CD4-positive, alpha-beta memory T cell (primary cell): ENCODE measurements around the gene PNRC1. TPM values are rescaled to one million over a fixed set of nuclear protein-coding genes. Genes with fewer than 3 reads are reported as not detected.
"Not testable (repeated sequence)": the region's sequence is repeated elsewhere in the genome, so short reads cannot be mapped to it uniquely, and the experiment has no call there.

Experiments used
- CTCF ChIA-PET: fragments of 350-600 bp; sonication (Branson Sonifier 250); formaldehyde crosslinking; loops from one replicate; lab custom pipeline; 2021; ENCODE audit warnings: inconsistent platforms; ENCODE audit not compliant: partially characterized antibody; lab: Charles Lee
- POLR2A ChIA-PET: fragments of 350-600 bp; sonication (Branson Sonifier 250); formaldehyde crosslinking; loops from one replicate; lab custom pipeline; 2021; ENCODE audit not compliant: partially characterized antibody; lab: Charles Lee
- DNase-seq, 5 donors: peaks; one replicate each; pipeline versions ENCODE4 v3.0.0 to v3.0.0-alpha.2; 2020 to 2022; ENCODE audit warnings: mixed read lengths in 1 of 5
- H3K27ac ChIP-seq: one replicate; pipeline ENCODE4 v1.7.0; 2013; ENCODE audit warnings: low read depth, low read length
- H3K27me3 ChIP-seq: 2 replicates; pipeline ENCODE4 v1.7.0; 2013; ENCODE audit warnings: mild to moderate bottlenecking, low read length, moderate library complexity; ENCODE audit not compliant: insufficient read depth
- H3K36me3 ChIP-seq: 2 replicates; pipeline ENCODE4 v1.7.0; 2013; ENCODE audit warnings: mild to moderate bottlenecking, low read length, moderate library complexity; ENCODE audit not compliant: insufficient read depth
- H3K4me1 ChIP-seq: 2 replicates; pipeline ENCODE4 v1.7.0; 2013; ENCODE audit warnings: mild to moderate bottlenecking, low read length, moderate library complexity; ENCODE audit not compliant: insufficient read depth
- H3K4me3 ChIP-seq, 2 donors: one replicate each; pipeline ENCODE4 v1.7.0; 2013; ENCODE audit warnings: low read length in 2 of 2, mild to moderate bottlenecking in 1 of 2
- H3K9me3 ChIP-seq, 2 donors: one replicate each; pipeline ENCODE4 v1.7.0; 2013; ENCODE audit warnings: low read length in 2 of 2, control low read depth in 1 of 2; ENCODE audit not compliant: control insufficient read depth in 1 of 2
- H3K27ac Mint-ChIP-seq, 7 donors: one replicate each; pipeline ENCODE4 v1.8.0; 2020 to 2021; ENCODE audit warnings: mixed read lengths in 7 of 7, mild to moderate bottlenecking in 6 of 7, inconsistent platforms in 3 of 7, moderate library complexity in 3 of 7
- H3K27me3 Mint-ChIP-seq, 2 donors: one replicate each; pipeline ENCODE4 v1.8.0; 2020 to 2021; ENCODE audit warnings: mixed read lengths in 2 of 2
- H3K36me3 Mint-ChIP-seq, 2 donors: one replicate each; pipeline ENCODE4 v1.8.0; 2020 to 2021; ENCODE audit warnings: mixed read lengths in 2 of 2, inconsistent platforms in 1 of 2, mild to moderate bottlenecking in 1 of 2
- H3K4me1 Mint-ChIP-seq, 4 donors: one replicate each; pipeline ENCODE4 v1.8.0; 2020 to 2021; ENCODE audit warnings: mixed read lengths in 4 of 4, mild to moderate bottlenecking in 1 of 4
- H3K4me3 Mint-ChIP-seq, 8 donors: one replicate each; pipeline ENCODE4 v1.8.0; 2020 to 2021; ENCODE audit warnings: mixed read lengths in 8 of 8, mild to moderate bottlenecking in 7 of 8, moderate library complexity in 6 of 8, inconsistent platforms in 3 of 8
- H3K9me3 Mint-ChIP-seq, 8 donors: one replicate each; pipeline ENCODE4 v1.8.0; 2020 to 2021; ENCODE audit warnings: mixed read lengths in 8 of 8, mild to moderate bottlenecking in 5 of 8, inconsistent platforms in 3 of 8, moderate library complexity in 1 of 8
- intact Hi-C: fragments of 100-400 bp; cut with micrococcal nuclease; formaldehyde crosslinking; loops from one replicate; pipeline ENCODE4 v1.15.1; 2023
- polyA plus RNA-seq, 2 donors: library from polyadenylated mRNA; unstranded; fragments of 300-500 nt; fragmentation: Illumina TruSeq; gene quantifications; one replicate each; pipeline ENCODE4 v1.2.3, GENCODE V29; 2021
- total RNA-seq, 2 experiments: library from RNA; stranded (reverse); gene quantifications; one replicate each; pipeline ENCODE4 v1.2.3, GENCODE V29; 2021

The PNRC1 gene
- total and polyA plus RNA-seq, 4 experiments from 2014 or later: 390 to 667 (median 569) TPM

DNA sequence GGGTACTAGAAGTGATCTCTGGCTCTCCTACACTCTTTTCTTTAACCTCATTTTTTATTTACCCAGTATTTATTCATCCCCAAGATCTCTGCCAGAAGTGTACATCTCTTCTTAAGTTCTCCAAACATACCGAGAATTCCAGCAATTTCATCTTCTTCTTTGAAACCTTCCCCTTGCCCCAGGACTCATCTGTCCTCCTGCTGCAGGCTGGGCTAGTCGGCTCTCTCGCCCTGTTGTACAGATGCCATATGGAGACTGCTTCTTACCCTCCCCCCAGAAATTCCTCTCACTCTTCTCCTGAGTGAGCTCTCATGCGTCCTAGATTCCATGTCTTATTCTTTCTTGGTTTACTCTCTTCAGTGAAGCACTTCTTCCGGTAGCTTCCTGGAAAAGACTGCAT is 21.9 kb upstream of the PNRC1 start:
- ChIA-PET CTCF (no interaction called here), POLR2A (no interaction called here)
- Mint-ChIP-seq H3K27ac (no peak overlapping the region), H3K27me3 (peaks cover 0 to 2% of the 10 kb centered on the region in 2 donors), H3K4me1 (no peaks in the 10 kb centered on the region), H3K36me3 (no peaks in the 10 kb centered on the region), H3K9me3 (peaks cover 0 to 5% (median 0%) of the 10 kb centered on the region in 8 donors), H3K4me3 (no peak overlapping the region)
- intact Hi-C loops: no loop called here
- Histone ChIP-seq H3K36me3 (no peaks in the 10 kb centered on the region), H3K9me3 (no peaks in the 10 kb centered on the region), H3K27ac (no peak overlapping the region), H3K4me3 (no peak overlapping the region), H3K4me1 (no peaks in the 10 kb centered on the region), H3K27me3 (no peaks in the 10 kb centered on the region)
- DNase-seq: no peak

GRCh38 chr6:89059227-89059626 is 21.3 kb upstream of the PNRC1 start:
- H3K9me3 Mint-ChIP-seq: peaks cover 0 to 5% (median 0%) of the 10 kb centered on the region in 8 donors
- H3K27ac Mint-ChIP-seq: no peak overlapping the region
- intact Hi-C loops: no loop called here
- peaks cover 0 to 2% of the 10 kb centered on the region in 2 donors for H3K27me3 Mint-ChIP-seq
- POLR2A ChIA-PET: no interaction called here
- no peaks in the 10 kb centered on the region for H3K9me3 ChIP-seq
- no peak overlapping the region for H3K4me3 Mint-ChIP-seq
- no peaks in the 10 kb centered on the region for H3K4me1 Mint-ChIP-seq
- H3K4me1 ChIP-seq: no peaks in the 10 kb centered on the region
- H3K27ac ChIP-seq: no peak overlapping the region
- no peaks in the 10 kb centered on the region for H3K27me3 ChIP-seq
- no peak overlapping the region for H3K4me3 ChIP-seq
- no peak for DNase-seq
- no peaks in the 10 kb centered on the region for H3K36me3 ChIP-seq
- H3K36me3 Mint-ChIP-seq: no peaks in the 10 kb centered on the region
- CTCF ChIA-PET: no interaction called here

DNA sequence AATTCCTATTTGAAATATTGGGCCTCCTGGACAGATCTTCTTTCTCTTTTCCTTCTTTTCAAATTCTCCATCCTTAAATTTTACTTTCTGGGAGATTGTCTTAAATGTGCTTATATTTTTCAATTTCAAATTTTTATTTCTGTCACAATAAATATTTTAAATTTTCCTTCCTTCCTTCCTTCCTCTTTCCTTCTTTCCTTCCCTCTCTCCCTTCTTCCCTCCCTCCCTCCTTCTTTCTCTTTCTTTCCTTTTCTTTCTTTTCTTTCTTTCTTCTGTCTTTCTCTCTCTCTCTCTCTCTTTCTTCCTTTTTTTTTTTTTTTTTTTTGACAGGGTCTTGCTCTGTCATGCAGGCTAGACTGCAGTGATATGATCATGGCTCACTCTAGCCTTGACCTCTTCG is 16.7 kb upstream of the PNRC1 start:
- no peaks in the 10 kb centered on the region for H3K27me3 ChIP-seq
- Mint-ChIP-seq H3K36me3 (no peaks in the 10 kb centered on the region), H3K9me3 (no peaks in the 10 kb centered on the region), H3K4me1 (no peaks in the 10 kb centered on the region), H3K4me3 (no peak overlapping the region), H3K27ac (no peak overlapping the region), H3K27me3 (peaks cover 1 to 14% of the 10 kb centered on the region in 2 donors)
- ChIA-PET CTCF (no interaction called here), POLR2A (no interaction called here)
- H3K36me3 ChIP-seq: no peaks in the 10 kb centered on the region
- DNase-seq: no peak
- H3K27ac ChIP-seq: no peak overlapping the region
- no peak overlapping the region for H3K4me3 ChIP-seq
- H3K9me3 ChIP-seq: no peaks in the 10 kb centered on the region
- no peaks in the 10 kb centered on the region for H3K4me1 ChIP-seq
- intact Hi-C loops: no loop called here

DNA sequence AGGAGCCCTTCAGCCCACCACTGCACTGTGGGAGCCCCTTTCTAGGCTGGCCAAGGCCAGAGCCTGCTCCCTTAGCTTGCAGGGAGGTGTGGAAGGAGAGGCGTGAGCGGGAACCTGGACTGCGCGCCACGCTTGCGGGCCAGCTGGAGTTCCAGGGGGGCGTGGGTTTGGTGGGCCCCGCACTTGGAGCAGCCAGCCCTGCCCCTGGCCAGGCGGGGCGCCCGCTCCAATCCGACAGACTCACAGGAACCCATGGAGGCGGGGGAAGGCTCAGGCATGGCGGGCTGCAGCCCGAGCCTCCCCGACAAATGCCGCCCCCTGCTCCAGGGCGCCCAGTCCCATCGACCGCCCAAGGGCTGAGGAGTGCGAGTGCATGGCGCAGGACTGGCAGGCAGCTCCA is 15.6 kb upstream of the PNRC1 start:
- H3K4me3 Mint-ChIP-seq, H3K27me3 ChIP-seq, DNase-seq, intact Hi-C loops, H3K4me1 ChIP-seq, H3K27ac ChIP-seq, CTCF ChIA-PET, H3K9me3 Mint-ChIP-seq, H3K4me3 ChIP-seq, H3K9me3 ChIP-seq, H3K36me3 Mint-ChIP-seq, H3K4me1 Mint-ChIP-seq, H3K36me3 ChIP-seq, H3K27ac Mint-ChIP-seq: not testable (repeated sequence)
- POLR2A ChIA-PET: interaction anchor here (1.1 to 9.2 kb wide), 2 partner anchors 12 to 15 kb away, joined by 3 to 58 read pairs; partner anchors contain the start of gene PNRC1
- peaks cover 1 to 14% of the 10 kb centered on the region in 2 donors for H3K27me3 Mint-ChIP-seq

GRCh38 chr6:89066121-89066520 is 14.4 kb upstream of the PNRC1 start:
- H3K4me3 ChIP-seq, H3K9me3 Mint-ChIP-seq, H3K4me1 ChIP-seq, DNase-seq, H3K36me3 ChIP-seq, intact Hi-C loops, H3K27me3 ChIP-seq, H3K4me3 Mint-ChIP-seq, H3K27ac Mint-ChIP-seq, H3K27ac ChIP-seq, H3K4me1 Mint-ChIP-seq, H3K9me3 ChIP-seq, H3K36me3 Mint-ChIP-seq: not testable (repeated sequence)
- CTCF ChIA-PET: interaction anchor here (0.6 kb wide), 1 partner anchor 8 kb away, joined by 3 read pairs; no protein-coding TSS in a partner anchor
- H3K27me3 Mint-ChIP-seq: peaks cover 4 to 14% of the 10 kb centered on the region in 2 donors
- POLR2A ChIA-PET: interaction anchor here (1.1 to 9.2 kb wide), 2 partner anchors 11 to 14 kb away, joined by 3 to 58 read pairs; partner anchors contain the start of gene PNRC1

DNA sequence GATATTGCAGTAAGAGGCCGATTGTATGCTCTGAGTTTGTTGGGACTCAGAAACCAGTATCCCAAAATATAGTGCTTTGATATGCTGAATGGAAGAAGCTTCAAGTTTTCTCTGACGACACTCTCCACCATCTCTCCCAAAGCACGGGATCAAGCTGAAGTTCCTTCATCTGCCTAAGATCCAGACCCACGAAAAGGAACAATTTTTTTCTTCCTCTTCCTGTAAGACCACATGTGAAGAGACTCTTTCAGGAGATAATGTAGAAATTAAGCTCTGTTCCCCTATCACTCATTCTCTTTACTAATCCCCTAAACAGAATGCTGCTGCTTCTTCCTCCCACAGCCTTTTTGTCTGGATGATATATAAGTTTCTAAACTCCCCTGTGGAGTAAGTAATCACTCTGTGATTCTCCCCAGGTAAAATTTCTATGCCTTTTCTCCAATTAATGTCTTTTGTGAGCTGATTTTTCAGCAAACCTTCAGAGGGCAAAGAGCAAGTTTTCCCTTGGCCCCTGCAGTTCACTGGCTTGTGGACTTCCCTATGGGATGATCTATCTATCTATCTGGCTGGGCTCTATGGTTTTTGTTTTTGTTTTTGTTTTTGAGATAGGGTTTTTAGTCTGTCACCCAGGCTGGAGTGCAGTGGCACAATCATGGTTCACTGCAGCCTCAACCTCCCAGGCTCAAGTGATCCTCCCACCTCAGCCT is 13.5 kb upstream of the PNRC1 start:
- Histone ChIP-seq H3K27ac (no peak overlapping the region), H3K4me1 (no peaks in the 10 kb centered on the region), H3K27me3 (no peaks in the 10 kb centered on the region), H3K9me3 (no peaks in the 10 kb centered on the region), H3K36me3 (no peaks in the 10 kb centered on the region), H3K4me3 (no peak overlapping the region)
- CTCF ChIA-PET: interaction anchor here (0.9 kb wide), 1 partner anchor 9 kb away, joined by 3 read pairs; no protein-coding TSS in a partner anchor
- POLR2A ChIA-PET: interaction anchor here (9.2 kb wide), 1 partner anchor 13 kb away, joined by 58 read pairs; the partner anchor contains the start of gene PNRC1
- no peaks in the 10 kb centered on the region for H3K4me1 Mint-ChIP-seq
- H3K9me3 Mint-ChIP-seq: no peaks in the 10 kb centered on the region
- DNase-seq: no peak
- H3K27me3 Mint-ChIP-seq: peaks cover 4 to 14% of the 10 kb centered on the region in 2 donors
- intact Hi-C loops: no loop called here
- no peaks in the 10 kb centered on the region for H3K36me3 Mint-ChIP-seq
- H3K4me3 Mint-ChIP-seq: no peak overlapping the region
- H3K27ac Mint-ChIP-seq: peak overlapping the region in 1 of 7 donors; percentile 43

DNA sequence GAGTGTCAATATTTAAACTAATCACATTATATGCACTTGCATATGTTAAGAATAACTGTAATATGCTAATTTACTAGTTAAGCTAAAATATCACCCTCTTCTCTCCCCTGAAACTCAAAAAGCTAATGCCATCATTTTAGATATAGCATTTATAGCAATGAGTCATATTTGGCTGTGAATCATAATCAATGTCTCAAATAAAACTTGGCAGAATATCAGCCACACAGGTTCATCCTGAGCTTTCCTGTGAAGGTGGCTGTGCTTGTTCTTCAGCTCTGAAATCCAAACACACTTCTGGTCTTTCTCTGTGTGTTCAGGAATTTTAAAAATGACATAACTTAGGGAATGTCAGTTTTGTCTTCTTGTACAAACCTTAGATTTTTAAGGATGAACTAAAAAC is 12.8 kb upstream of the PNRC1 start:
- H3K4me3 ChIP-seq: no peak overlapping the region
- ChIA-PET POLR2A (interaction anchor here (9.2 kb wide), 1 partner anchor 12 kb away, joined by 58 read pairs; the partner anchor contains the start of gene PNRC1), CTCF (interaction anchor here (0.9 kb wide), 1 partner anchor 9 kb away, joined by 3 read pairs; no protein-coding TSS in a partner anchor)
- Mint-ChIP-seq H3K27ac (no peak overlapping the region), H3K27me3 (peaks cover 4 to 12% of the 10 kb centered on the region in 2 donors), H3K36me3 (no peaks in the 10 kb centered on the region), H3K4me1 (no peaks in the 10 kb centered on the region), H3K9me3 (no peaks in the 10 kb centered on the region), H3K4me3 (no peak overlapping the region)
- no peak for DNase-seq
- no peaks in the 10 kb centered on the region for H3K27me3 ChIP-seq
- H3K4me1 ChIP-seq: no peaks in the 10 kb centered on the region
- intact Hi-C loops: no loop called here
- no peaks in the 10 kb centered on the region for H3K9me3 ChIP-seq
- no peak overlapping the region for H3K27ac ChIP-seq
- no peaks in the 10 kb centered on the region for H3K36me3 ChIP-seq
